ENCODE results near the gene CHAC1.
"Not testable (repeated sequence)": the region's sequence is repeated elsewhere in the genome, so short reads cannot be mapped to it uniquely, and the experiment has no call there.

CHAC1 gene

DNA sequence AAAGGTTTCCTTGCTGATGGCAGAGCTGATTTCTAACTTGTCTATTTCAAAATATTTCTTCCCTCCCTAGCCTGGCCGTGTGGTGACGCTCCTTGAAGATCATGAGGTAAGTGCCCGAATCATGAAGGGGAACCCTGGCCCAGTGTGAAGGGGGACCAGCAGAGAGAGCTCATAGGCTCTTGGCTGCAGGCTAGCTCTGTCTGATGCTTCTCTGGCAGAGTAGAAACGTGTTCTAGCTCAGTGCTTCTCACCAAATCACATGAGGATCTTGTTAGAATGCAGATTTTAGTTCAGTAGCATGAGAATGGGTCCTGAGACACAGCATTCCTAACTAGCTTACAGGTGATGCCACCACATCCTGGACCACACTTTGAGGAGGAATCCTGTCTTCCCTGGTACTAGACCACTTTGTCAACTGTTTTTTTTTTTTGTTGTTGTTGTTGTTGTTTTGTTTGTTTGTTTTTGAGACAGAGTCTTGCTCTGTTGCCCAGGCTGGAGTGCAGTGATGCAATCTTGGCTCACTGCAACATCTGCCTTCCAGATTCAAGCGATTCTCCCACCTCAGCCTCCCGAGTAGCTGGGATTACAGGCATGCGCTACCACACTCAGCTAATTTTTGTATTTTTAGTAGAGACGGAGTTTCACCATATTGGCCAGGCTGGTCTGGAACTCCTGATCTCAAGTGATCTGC is 1.0 kb downstream of the CHAC1 start:
- peak overlapping the region; percentile 95 for H3K4me3 ChIP-seq (ENCODE audit: low read depth, low read length)
- H3K27me3 ChIP-seq (ENCODE audit: insufficient read depth, low read length); H3K36me3 ChIP-seq (ENCODE audit: insufficient read depth, low read length); H3K4me1 ChIP-seq (ENCODE audit: control insufficient read depth, insufficient read depth, low read length, unreplicated experiment); H3K27ac ChIP-seq (ENCODE audit: low read depth, low read length); H3K79me2 ChIP-seq (ENCODE audit: control insufficient read depth, insufficient read depth, low read length, unreplicated experiment); H2AFZ ChIP-seq (ENCODE audit: low read length, unreplicated experiment): not testable (repeated sequence)

DNA sequence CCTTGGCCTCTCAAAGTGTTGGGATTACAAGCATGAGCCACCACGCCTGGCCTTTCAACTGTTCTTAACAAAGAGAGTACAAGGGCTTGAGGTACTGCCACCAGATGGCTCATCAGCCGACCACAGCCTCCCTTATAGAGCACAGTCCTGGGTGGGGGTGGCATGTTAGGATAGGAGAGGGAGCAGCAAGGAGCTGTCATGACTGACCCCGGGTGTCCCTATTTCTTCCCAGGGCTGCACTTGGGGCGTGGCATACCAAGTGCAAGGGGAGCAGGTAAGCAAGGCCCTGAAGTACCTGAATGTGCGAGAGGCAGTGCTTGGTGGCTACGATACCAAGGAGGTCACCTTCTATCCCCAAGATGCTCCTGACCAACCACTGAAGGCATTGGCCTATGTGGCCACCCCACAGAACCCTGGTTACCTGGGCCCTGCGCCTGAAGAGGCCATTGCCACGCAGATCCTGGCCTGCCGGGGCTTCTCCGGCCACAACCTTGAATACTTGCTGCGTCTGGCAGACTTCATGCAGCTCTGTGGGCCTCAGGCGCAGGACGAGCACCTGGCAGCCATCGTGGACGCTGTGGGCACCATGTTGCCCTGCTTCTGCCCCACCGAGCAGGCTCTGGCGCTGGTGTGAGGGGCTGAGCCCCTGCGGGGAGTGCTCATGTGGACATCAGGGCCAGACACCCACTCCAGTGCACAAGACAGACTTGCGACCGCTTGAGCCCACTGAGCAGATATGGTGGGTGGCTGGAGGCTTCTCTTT is 2.1 kb downstream of the CHAC1 start:
- no peak overlapping the region for H2AFZ ChIP-seq (ENCODE audit: low read length, unreplicated experiment)
- H3K27ac ChIP-seq (ENCODE audit: low read depth, low read length): no peak overlapping the region
- H3K4me3 ChIP-seq (ENCODE audit: low read depth, low read length): no peak overlapping the region
- no peaks in the 10 kb centered on the region for H3K27me3 ChIP-seq (ENCODE audit: insufficient read depth, low read length)
- no peaks in the 10 kb centered on the region for H3K36me3 ChIP-seq (ENCODE audit: insufficient read depth, low read length)
- H3K4me1 ChIP-seq (ENCODE audit: control insufficient read depth, insufficient read depth, low read length, unreplicated experiment): peaks cover 9% of the 10 kb centered on the region
- H3K79me2 ChIP-seq (ENCODE audit: control insufficient read depth, insufficient read depth, low read length, unreplicated experiment): peaks cover 6% of the 10 kb centered on the region

- H3K36me3 ChIP-seq (ENCODE audit: insufficient read depth, low read length): no peaks in the 10 kb centered on the region
- H3K27me3 ChIP-seq (ENCODE audit: insufficient read depth, low read length): no peaks in the 10 kb centered on the region
- H3K4me1 ChIP-seq (ENCODE audit: control insufficient read depth, insufficient read depth, low read length, unreplicated experiment): peaks cover 9% of the 10 kb centered on the region
- H3K27ac ChIP-seq (ENCODE audit: low read depth, low read length): no peak overlapping the region
- H3K79me2 ChIP-seq (ENCODE audit: control insufficient read depth, insufficient read depth, low read length, unreplicated experiment): peaks cover 6% of the 10 kb centered on the region
- H2AFZ ChIP-seq (ENCODE audit: low read length, unreplicated experiment): no peak overlapping the region
- no peak overlapping the region for H3K4me3 ChIP-seq (ENCODE audit: low read depth, low read length)
Measured at GRCh38 chr15:40955930-40956540, 2.8 kb downstream of the CHAC1 start.

- Histone ChIP-seq H3K27me3 (ENCODE audit: insufficient read depth, low read length) (no peaks in the 10 kb centered on the region), H3K27ac (ENCODE audit: low read depth, low read length) (no peak overlapping the region), H3K4me3 (ENCODE audit: low read depth, low read length) (no peak overlapping the region), H3K4me1 (ENCODE audit: control insufficient read depth, insufficient read depth, low read length, unreplicated experiment) (peaks cover 9% of the 10 kb centered on the region), H2AFZ (ENCODE audit: low read length, unreplicated experiment) (no peak overlapping the region), H3K36me3 (ENCODE audit: insufficient read depth, low read length) (no peaks in the 10 kb centered on the region), H3K79me2 (ENCODE audit: control insufficient read depth, insufficient read depth, low read length, unreplicated experiment) (peaks cover 6% of the 10 kb centered on the region)
Measured at GRCh38 chr15:40956541-40956982, 3.3 kb downstream of the CHAC1 start.

- no peak overlapping the region for H3K4me3 ChIP-seq (ENCODE audit: low read depth, low read length)
- H3K79me2 ChIP-seq (ENCODE audit: control insufficient read depth, insufficient read depth, low read length, unreplicated experiment): peaks cover 6% of the 10 kb centered on the region
- peaks cover 5% of the 10 kb centered on the region for H3K4me1 ChIP-seq (ENCODE audit: control insufficient read depth, insufficient read depth, low read length, unreplicated experiment)
- H3K27ac ChIP-seq (ENCODE audit: low read depth, low read length): no peak overlapping the region
- H3K36me3 ChIP-seq (ENCODE audit: insufficient read depth, low read length): no peaks in the 10 kb centered on the region
- H2AFZ ChIP-seq (ENCODE audit: low read length, unreplicated experiment): no peak overlapping the region
- H3K27me3 ChIP-seq (ENCODE audit: insufficient read depth, low read length): no peaks in the 10 kb centered on the region
Measured at GRCh38 chr15:40957041-40957555, 3.8 kb downstream of the CHAC1 start.

- peaks cover 6% of the 10 kb centered on the region for H3K79me2 ChIP-seq (ENCODE audit: control insufficient read depth, insufficient read depth, low read length, unreplicated experiment)
- no peak overlapping the region for H3K27ac ChIP-seq (ENCODE audit: low read depth, low read length)
- no peak overlapping the region for H3K4me3 ChIP-seq (ENCODE audit: low read depth, low read length)
- no peaks in the 10 kb centered on the region for H3K27me3 ChIP-seq (ENCODE audit: insufficient read depth, low read length)
- H2AFZ ChIP-seq (ENCODE audit: low read length, unreplicated experiment): no peak overlapping the region
- peaks cover under 1% of the 10 kb centered on the region for H3K4me1 ChIP-seq (ENCODE audit: control insufficient read depth, insufficient read depth, low read length, unreplicated experiment)
- no peaks in the 10 kb centered on the region for H3K36me3 ChIP-seq (ENCODE audit: insufficient read depth, low read length)
Measured at GRCh38 chr15:40957581-40958051, 4.3 kb downstream of the CHAC1 start.

DNA sequence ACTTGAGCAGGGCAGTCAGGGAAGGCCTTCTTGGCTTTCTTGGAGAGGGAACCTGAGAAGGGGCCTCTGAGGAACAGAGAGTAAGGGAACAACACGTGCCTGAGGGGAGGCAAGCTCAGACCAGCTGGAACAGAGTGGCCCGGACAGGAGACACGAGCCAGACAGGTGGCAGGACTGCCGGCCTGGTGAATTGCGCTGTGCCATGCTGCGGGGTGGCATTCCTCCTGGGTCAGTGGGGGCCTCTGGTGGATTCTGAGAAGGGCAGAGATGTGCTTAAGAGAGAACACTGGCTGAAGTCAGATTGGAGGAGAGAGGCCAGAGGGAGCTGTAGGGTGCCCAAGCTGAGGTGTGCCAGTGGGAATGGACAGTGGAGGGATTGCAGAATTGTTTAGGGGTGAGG is 4.9 kb downstream of the CHAC1 start:
- H3K27me3 ChIP-seq (ENCODE audit: insufficient read depth, low read length): no peaks in the 10 kb centered on the region
- H3K4me3 ChIP-seq (ENCODE audit: low read depth, low read length): no peak overlapping the region
- H3K4me1 ChIP-seq (ENCODE audit: control insufficient read depth, insufficient read depth, low read length, unreplicated experiment): no peaks in the 10 kb centered on the region
- H2AFZ ChIP-seq (ENCODE audit: low read length, unreplicated experiment): no peak overlapping the region
- no peak overlapping the region for H3K27ac ChIP-seq (ENCODE audit: low read depth, low read length)
- peaks cover 6% of the 10 kb centered on the region for H3K79me2 ChIP-seq (ENCODE audit: control insufficient read depth, insufficient read depth, low read length, unreplicated experiment)
- H3K36me3 ChIP-seq (ENCODE audit: insufficient read depth, low read length): no peaks in the 10 kb centered on the region

- Histone ChIP-seq H3K4me3 (ENCODE audit: low read depth, low read length) (no peak overlapping the region), H3K27ac (ENCODE audit: low read depth, low read length) (no peak overlapping the region), H3K36me3 (ENCODE audit: insufficient read depth, low read length) (no peaks in the 10 kb centered on the region), H3K27me3 (ENCODE audit: insufficient read depth, low read length) (no peaks in the 10 kb centered on the region), H3K79me2 (ENCODE audit: control insufficient read depth, insufficient read depth, low read length, unreplicated experiment) (peaks cover 4% of the 10 kb centered on the region), H2AFZ (ENCODE audit: low read length, unreplicated experiment) (no peak overlapping the region), H3K4me1 (ENCODE audit: control insufficient read depth, insufficient read depth, low read length, unreplicated experiment) (no peaks in the 10 kb centered on the region)
Measured at GRCh38 chr15:40958723-40959122, 5.5 kb downstream of the CHAC1 start.

- no peaks in the 10 kb centered on the region for H3K27me3 ChIP-seq (ENCODE audit: insufficient read depth, low read length)
- no peak overlapping the region for H2AFZ ChIP-seq (ENCODE audit: low read length, unreplicated experiment)
- no peaks in the 10 kb centered on the region for H3K79me2 ChIP-seq (ENCODE audit: control insufficient read depth, insufficient read depth, low read length, unreplicated experiment)
- H3K4me3 ChIP-seq (ENCODE audit: low read depth, low read length): no peak overlapping the region
- H3K4me1 ChIP-seq (ENCODE audit: control insufficient read depth, insufficient read depth, low read length, unreplicated experiment): no peaks in the 10 kb centered on the region
- H3K36me3 ChIP-seq (ENCODE audit: insufficient read depth, low read length): no peaks in the 10 kb centered on the region
- no peak overlapping the region for H3K27ac ChIP-seq (ENCODE audit: low read depth, low read length)
Measured at GRCh38 chr15:40959331-40960141, 6.3 kb downstream of the CHAC1 start.
